HFFc6 (cell line): Measurements from ENCODE around the gene KLHDC8B. TPM values are rescaled to one million over a fixed set of nuclear protein-coding genes. Genes with fewer than 3 reads are reported as not detected.

ENCODE experiments used
- DNase-seq: peaks from one replicate; pipeline ENCODE4 v3.0.0-alpha.2; 2018
- H3K27ac Mint-ChIP-seq: 2 replicates; pipeline ENCODE4 v1.8.0; 2020; ENCODE audit warnings: mild to moderate bottlenecking, mixed read lengths
- H3K27me3 Mint-ChIP-seq: 2 replicates; pipeline ENCODE4 v1.8.0; 2021; ENCODE audit warnings: mild to moderate bottlenecking, moderate library complexity, mixed read lengths; ENCODE audit not compliant: insufficient read depth
- H3K36me3 Mint-ChIP-seq: 2 replicates; pipeline ENCODE4 v1.8.0; 2021; ENCODE audit warnings: low read depth, mixed read lengths
- H3K4me1 Mint-ChIP-seq: 2 replicates; pipeline ENCODE4 v1.8.0; 2020; ENCODE audit warnings: low read depth, mixed read lengths
- H3K4me3 Mint-ChIP-seq: 2 replicates; pipeline ENCODE4 v1.8.0; 2020; ENCODE audit warnings: mild to moderate bottlenecking, moderate library complexity, mixed read lengths
- H3K9me3 Mint-ChIP-seq: 2 replicates; pipeline ENCODE4 v1.8.0; 2020; ENCODE audit warnings: mild to moderate bottlenecking, mixed read lengths
- total RNA-seq, 6 experiments: library from RNA; stranded (reverse); fragmentation: NEBNext Ultra II Directional; extraction: Animal tissue kit (Norgen Biotek cat#: 25700); gene quantifications; 2 replicates in 1 of 6; 3 replicates in 5 of 6; pipeline ENCODE4 v1.2.3, GENCODE V29; 2021
- TF ChIP-seq, protein P1 (sequence below): fragments of 200-600 bp; sonication (generic); IDR thresholded peaks from 2 replicates; pipeline ENCODE4 v1.5.0; 2021; ENCODE audit warnings: antibody characterized with exemption, mild to moderate bottlenecking

Gene KLHDC8B
- total RNA-seq, 6 experiments from 2014 or later = 16.7 to 22.0 (median 19.6) TPM

DNA sequence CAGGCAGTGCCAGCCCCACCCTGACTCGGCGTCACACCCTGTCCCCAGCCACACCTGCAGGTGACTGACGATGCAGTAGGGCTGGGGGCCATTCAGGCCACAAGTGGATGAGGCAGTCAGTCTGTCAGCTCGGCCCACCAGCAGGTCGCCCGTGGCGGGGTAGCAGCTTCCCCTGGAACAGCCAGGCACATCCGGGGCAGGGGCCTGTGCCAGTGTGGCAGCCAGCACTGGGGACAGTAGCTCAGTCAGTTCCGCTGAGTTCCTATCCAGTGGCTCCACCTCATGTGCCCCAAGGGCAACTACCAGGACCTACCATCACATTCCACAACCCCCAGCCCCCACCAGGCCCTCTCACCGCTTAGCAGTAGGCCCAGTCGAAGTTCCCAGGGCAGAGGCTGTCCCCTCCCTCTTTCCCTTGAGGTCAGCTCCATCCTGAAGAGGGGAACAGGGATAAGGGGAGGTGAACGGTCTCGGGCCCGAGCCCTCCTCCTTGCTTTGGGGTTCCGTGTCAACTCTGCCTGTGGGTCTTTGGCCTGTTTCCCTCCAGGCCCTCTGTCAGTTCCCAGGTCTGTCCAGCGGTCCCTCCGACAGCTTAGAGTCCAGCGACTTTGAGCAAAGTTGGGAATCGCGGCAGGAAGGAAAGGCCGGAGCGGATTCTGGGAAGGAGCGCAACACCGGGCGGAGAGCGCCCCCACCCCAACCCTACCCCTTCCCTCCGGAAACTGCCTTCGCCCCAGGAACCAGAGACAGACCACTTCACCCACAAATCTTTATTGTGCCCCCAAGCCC, 38.8 kb upstream of the KLHDC8B start, which contains the start of gene LAMB2:
Gene LAMB2, minus strand, starts transcription at position 614 of the 789 bp plus-strand sequence. Its CDS starts 183 bp downstream, at position 431.
- peaks cover 4% of the 10 kb centered on the region; the same call in 1 of the 2 replicates for H3K27me3 Mint-ChIP-seq
- H3K27ac Mint-ChIP-seq = peak within 1 kb of the TSS; percentile 96
- H3K9me3 Mint-ChIP-seq = no peaks in the 10 kb centered on the region
- TF ChIP-seq, protein P1, sequence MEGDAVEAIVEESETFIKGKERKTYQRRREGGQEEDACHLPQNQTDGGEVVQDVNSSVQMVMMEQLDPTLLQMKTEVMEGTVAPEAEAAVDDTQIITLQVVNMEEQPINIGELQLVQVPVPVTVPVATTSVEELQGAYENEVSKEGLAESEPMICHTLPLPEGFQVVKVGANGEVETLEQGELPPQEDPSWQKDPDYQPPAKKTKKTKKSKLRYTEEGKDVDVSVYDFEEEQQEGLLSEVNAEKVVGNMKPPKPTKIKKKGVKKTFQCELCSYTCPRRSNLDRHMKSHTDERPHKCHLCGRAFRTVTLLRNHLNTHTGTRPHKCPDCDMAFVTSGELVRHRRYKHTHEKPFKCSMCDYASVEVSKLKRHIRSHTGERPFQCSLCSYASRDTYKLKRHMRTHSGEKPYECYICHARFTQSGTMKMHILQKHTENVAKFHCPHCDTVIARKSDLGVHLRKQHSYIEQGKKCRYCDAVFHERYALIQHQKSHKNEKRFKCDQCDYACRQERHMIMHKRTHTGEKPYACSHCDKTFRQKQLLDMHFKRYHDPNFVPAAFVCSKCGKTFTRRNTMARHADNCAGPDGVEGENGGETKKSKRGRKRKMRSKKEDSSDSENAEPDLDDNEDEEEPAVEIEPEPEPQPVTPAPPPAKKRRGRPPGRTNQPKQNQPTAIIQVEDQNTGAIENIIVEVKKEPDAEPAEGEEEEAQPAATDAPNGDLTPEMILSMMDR = peak; percentile 35; the same call in 1 of the 2 replicates
- H3K36me3 Mint-ChIP-seq = peaks cover 24% of the 10 kb centered on the region
- DNase-seq = peak; percentile 84
- peak within 1 kb of the TSS; percentile 90 for H3K4me3 Mint-ChIP-seq
- peaks cover 26% of the 10 kb centered on the region for H3K4me1 Mint-ChIP-seq

DNA sequence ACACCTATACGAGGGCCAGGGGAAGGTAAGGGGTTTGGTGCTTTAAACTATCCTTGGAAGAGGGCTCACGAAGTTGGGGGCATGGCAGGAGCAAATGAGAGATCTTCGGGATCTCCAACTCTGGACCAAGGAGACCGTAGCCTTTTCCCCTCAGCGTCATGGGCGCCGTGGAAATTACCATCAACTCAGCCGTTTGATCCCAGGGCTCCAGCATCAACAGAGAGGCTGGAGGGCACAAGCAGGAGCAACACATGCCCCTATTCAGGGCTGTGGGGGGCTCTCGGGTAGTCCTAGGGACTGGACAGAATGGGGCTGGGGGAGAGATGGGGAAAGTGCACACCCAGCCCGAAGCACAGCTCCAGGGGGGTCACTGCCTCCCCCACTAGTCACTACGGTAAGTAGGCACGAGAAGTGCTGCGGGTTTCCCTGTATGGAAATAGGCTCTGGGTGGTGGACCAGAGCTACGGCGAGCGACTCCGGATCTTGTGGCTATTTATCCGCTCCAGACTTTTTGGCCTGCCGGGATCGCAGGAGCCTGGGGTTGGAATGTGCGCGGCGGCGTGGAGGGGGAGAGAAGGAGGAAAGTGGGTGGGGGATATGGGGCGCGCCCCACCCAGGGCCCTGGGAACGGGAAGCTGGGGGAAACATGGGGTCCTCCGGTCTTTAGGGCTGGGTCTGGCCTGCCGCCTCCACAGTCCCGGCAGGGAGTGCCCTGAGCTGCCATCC, 38.0 kb upstream of the KLHDC8B start:
- Mint-ChIP-seq H3K36me3 (peaks cover 24% of the 10 kb centered on the region), H3K27ac (peak overlapping the region; percentile 96), H3K27me3 (peaks cover 4% of the 10 kb centered on the region; the same call in 1 of the 2 replicates), H3K4me3 (peak overlapping the region; percentile 90), H3K4me1 (peaks cover 26% of the 10 kb centered on the region), H3K9me3 (no peaks in the 10 kb centered on the region)
- TF ChIP-seq, protein P1 = no peak
- peak; percentile 81 for DNase-seq

- Mint-ChIP-seq H3K36me3 (peaks cover 16% of the 10 kb centered on the region), H3K9me3 (no peaks in the 10 kb centered on the region), H3K27me3 (peaks cover 3% of the 10 kb centered on the region; the same call in 1 of the 2 replicates), H3K4me1 (peaks cover 26% of the 10 kb centered on the region), H3K27ac (peak overlapping the region; percentile 11), H3K4me3 (peak overlapping the region; percentile 90)
- TF ChIP-seq, protein P1 = no peak
- no peak for DNase-seq
Measured at GRCh38 chr3:49134471-49135265, 36.7 kb upstream of the KLHDC8B start.

GRCh38 chr3:49135499-49135898, 35.9 kb upstream of the KLHDC8B start:
- no peak overlapping the region for H3K27ac Mint-ChIP-seq

More at GRCh38 chr3:49135499-49135898, 35.9 kb upstream of the KLHDC8B start:
- no peak for DNase-seq
- Mint-ChIP-seq H3K4me3 (no peak overlapping the region), H3K9me3 (no peaks in the 10 kb centered on the region), H3K4me1 (peaks cover 26% of the 10 kb centered on the region), H3K36me3 (peaks cover 16% of the 10 kb centered on the region), H3K27me3 (peaks cover 3% of the 10 kb centered on the region; the same call in 1 of the 2 replicates)
- TF ChIP-seq, protein P1 = no peak
